Uterus (tissue), 4 donors: ENCODE results near the gene ATP10A. TPM values are rescaled to one million over a fixed set of nuclear protein-coding genes. Genes with fewer than 3 reads are reported as not detected.
"Not testable (repeated sequence)": the region's sequence is repeated elsewhere in the genome, so short reads cannot be mapped to it uniquely, and the experiment has no call there.

Source experiments
- DNase-seq, 2 donors: peaks; one replicate each; pipeline ENCODE4 v3.0.0-alpha.2; 2019 to 2020
- H3K27ac ChIP-seq, 2 donors: fragments of 200-600 bp; sonication (generic); 1 replicate in 1 of 2; 2 replicates in 1 of 2; pipeline ENCODE4 v1.5.1; 2016 to 2018
- H3K27me3 ChIP-seq, 2 donors: fragments of 200-600 bp; sonication (generic); one replicate each; pipeline ENCODE4 v1.5.1; 2018 to 2019; ENCODE audit warnings: control low read depth in 1 of 2
- H3K36me3 ChIP-seq, 2 donors: fragments of 200-600 bp; sonication (generic); one replicate each; pipeline ENCODE4 v1.5.1; 2019; ENCODE audit warnings: control low read depth in 1 of 2
- H3K4me1 ChIP-seq, 2 donors: fragments of 200-600 bp; sonication (generic); one replicate each; pipeline ENCODE4 v1.5.1; 2018 to 2019; ENCODE audit warnings: control low read depth in 1 of 2
- H3K4me3 ChIP-seq, 2 donors: fragments of 200-600 bp; sonication (generic); 1 replicate in 1 of 2; 2 replicates in 1 of 2; pipeline ENCODE4 v1.5.1; 2018 to 2019; ENCODE audit warnings: mild to moderate bottlenecking in 1 of 2
- H3K9me3 ChIP-seq, 2 donors: fragments of 200-600 bp; sonication (generic); one replicate each; pipeline ENCODE4 v1.5.1; 2019; ENCODE audit warnings: control low read depth in 1 of 2
- CTCF ChIP-seq, 4 experiments: fragments of 200-600 bp in 2 of 4; fragments of 450-650 bp in 2 of 4; sonication (generic) in 2 of 4; IDR thresholded peaks; one replicate each; pipeline ENCODE4 v1.5.1; 2016 to 2019; ENCODE audit warnings: antibody characterized with exemption in 4 of 4, mild to moderate bottlenecking in 2 of 4, moderate library complexity in 1 of 4
- POLR2A ChIP-seq, 2 donors: fragments of 450-650 bp; IDR thresholded peaks; one replicate each; pipeline ENCODE4 v1.6.1; 2016; ENCODE audit warnings: antibody characterized with exemption in 2 of 2, mild to moderate bottlenecking in 1 of 2, moderate library complexity in 1 of 2
- intact Hi-C: fragments of 100-400 bp; cut with DNase I; formaldehyde crosslinking; loops from one replicate; pipeline ENCODE4 v1.15.1; 2023; ENCODE audit warnings: low total_unique reads
- total RNA-seq, 4 donors: library from RNA; depleted of rRNA in 3 of 4; stranded (reverse); fragments of >200 nt in 3 of 4; gene quantifications; one replicate each; pipeline versions ENCODE4 v1.1.0 to v1.2.4, GENCODE V29; 2014 to 2023
- donor health status: DM: yes; HTN: yes; CAD: no.

Gene ATP10A
- total RNA-seq, 4 donors from 2014 or later, result 0.29 to 3.8 (median 2.5) TPM

DNA sequence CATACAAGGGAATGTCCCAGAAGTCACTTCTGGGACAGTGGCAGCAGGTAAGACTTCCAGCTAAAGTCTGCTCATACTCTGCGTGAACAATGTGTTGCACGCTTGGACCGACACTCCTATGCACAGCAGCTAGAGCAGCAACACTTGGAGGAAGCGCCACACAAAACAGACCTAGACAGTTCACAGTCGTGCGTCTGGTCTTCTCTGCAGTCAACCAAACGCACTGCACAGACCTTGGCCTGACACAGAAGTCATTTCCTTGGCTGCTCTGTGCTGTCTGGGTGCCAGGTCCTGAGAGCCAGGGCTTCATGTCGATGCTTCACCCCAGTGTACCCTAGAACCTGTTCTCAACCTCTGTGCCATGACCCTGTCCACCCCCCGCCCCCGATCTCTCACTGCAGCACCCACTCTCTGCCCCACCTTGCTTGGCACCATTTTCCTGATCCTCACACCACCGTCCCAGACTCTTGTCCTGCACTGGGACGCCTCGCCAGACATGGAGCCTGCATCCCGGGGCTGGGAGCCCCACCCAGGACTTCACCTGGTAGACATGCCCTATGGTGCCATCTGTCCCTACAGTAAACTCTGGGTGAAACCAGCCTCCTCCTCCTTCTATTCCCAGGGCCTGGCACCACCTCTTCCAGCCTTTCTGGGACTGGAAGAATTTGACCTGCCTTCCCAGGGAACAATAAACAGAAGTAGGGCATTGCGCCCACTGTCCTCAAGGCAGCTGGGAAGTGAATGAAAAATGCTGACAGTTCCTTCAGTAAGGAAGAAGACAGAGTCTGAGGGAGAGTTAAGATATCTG is 3.1 kb downstream of the ATP10A start:
- Histone ChIP-seq H3K9me3 (no peaks in the 10 kb centered on the region), H3K27me3 (no peaks in the 10 kb centered on the region), H3K4me3 (no peak overlapping the region), H3K27ac (no peak overlapping the region), H3K4me1 (peaks cover 0 to 3% of the 10 kb centered on the region in 2 donors), H3K36me3 (no peaks in the 10 kb centered on the region)
- intact Hi-C loops, result no loop called here
- TF ChIP-seq CTCF (IDR thresholded peaks at IDR 0.05), result no peak
- no peak for TF ChIP-seq POLR2A (IDR thresholded peaks at IDR 0.05)
- DNase-seq, result no peak

DNA sequence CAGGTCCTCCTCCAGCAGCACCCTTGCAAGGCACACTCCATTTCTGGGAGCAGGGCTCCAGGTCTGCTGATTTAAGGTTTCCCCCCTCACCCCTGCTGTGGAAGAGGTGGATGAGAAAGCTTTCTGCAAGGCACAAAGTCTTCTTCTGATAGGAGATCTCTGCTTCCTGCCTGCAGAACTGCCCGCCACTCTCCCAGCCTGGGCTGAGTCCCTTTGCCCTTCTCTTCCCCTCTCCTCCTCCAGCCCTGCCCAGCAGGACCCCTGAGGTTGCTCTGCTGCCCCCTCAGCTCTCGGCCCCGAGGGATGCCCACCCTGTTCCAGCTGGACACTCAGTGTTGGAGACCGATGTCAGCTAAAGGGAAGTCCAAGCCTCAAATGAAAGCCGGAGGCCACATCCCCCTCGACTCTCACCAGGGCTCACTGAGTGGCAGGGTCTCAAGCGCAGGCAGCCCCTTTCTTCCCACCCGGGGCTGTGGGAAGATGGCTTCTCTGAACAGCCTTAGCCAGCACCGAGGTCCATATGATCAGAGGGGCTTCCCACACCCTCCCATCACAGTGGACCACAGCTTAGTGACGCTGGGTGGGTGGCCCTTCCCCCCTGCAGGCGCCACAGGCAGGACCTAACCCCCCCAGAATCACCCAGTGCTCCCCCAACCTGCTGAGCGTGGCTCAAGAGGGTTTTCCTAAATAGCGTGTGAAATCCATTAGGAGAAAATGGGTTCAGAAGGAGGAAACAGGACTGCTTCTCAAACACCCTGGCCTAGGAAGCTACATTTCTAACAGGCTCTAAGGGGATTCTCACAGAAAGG is 4.0 kb downstream of the ATP10A start:
- no peaks in the 10 kb centered on the region for H3K9me3 ChIP-seq
- TF ChIP-seq POLR2A (IDR thresholded peaks at IDR 0.05), result no peak
- no peak overlapping the region for H3K4me3 ChIP-seq
- intact Hi-C loops, result no loop called here
- no peak overlapping the region for H3K27ac ChIP-seq
- no peaks in the 10 kb centered on the region for H3K36me3 ChIP-seq
- H3K27me3 ChIP-seq, result no peaks in the 10 kb centered on the region
- H3K4me1 ChIP-seq, result peaks cover 0 to 3% of the 10 kb centered on the region in 2 donors
- no peak for DNase-seq

DNA sequence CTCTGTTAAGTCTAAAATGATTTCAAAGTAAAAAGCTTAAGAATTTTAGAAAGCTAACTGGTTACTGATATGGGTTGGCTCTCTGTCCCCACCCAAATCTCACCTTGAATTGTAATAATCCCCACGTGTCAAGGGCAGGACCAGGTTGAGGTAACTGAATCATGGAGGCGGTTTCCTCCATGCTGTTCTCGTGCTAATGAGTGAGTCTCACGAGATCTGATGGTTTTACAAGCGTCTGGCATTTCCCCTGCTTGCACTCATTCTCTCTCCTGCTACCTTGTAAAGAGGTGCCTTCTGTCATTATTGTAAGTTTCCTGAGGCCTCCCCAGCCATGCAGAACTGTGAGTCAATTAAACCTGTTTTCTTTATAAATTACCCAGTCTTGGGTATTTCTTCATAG is 7.1 kb downstream of the ATP10A start:
- H3K4me3 ChIP-seq, intact Hi-C loops, H3K27ac ChIP-seq, H3K27me3 ChIP-seq, H3K36me3 ChIP-seq, H3K4me1 ChIP-seq, H3K9me3 ChIP-seq, DNase-seq: not testable (repeated sequence)

DNA sequence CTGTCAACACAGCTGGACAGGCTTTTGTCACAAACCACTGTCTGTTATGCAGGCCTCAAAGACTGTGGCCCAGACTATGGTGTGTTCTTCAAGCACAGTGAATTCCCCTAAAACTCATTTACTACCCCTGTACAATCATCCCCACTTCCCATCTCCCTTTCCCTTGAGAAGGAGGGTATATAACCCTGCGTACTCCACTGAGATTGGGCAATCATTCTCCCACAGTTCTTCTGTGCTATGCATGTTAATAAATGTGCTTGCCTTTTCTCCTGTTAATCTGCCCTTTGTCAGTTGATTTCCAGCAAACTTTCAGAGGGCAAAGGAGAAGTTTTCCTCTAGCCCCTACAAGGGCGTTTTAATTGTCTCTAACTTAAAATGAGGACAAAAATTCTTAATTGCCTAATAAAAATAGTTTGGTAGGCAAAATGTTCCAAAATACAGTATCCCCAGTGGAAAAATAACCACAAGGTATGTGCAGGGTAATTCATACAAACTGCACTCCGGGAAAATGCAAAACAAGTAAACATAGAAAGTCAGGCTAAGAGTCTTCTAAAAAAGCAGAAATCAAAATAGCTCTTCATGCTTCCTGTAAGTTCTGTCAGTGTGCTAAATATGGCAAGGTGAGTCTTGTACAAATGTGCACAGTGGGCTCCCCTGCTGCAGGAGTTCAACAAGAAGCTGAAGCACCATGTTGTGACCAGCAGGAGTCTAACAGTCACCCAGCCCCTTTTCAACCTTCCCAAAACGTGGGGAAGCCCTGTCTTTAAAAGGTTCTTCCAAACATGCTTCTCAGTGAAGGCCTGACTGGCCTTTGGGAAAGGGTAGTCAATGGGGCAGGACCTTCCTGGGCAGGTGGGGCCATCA is 10.2 kb downstream of the ATP10A start:
- no peaks in the 10 kb centered on the region for H3K36me3 ChIP-seq
- H3K27ac ChIP-seq, result no peak overlapping the region
- intact Hi-C loops, result no loop called here
- H3K4me3 ChIP-seq, result no peak overlapping the region
- no peaks in the 10 kb centered on the region for H3K27me3 ChIP-seq
- H3K4me1 ChIP-seq, result peaks cover 0 to 5% of the 10 kb centered on the region in 2 donors
- no peak for TF ChIP-seq CTCF (IDR thresholded peaks at IDR 0.05)
- no peak for TF ChIP-seq POLR2A (IDR thresholded peaks at IDR 0.05)
- H3K9me3 ChIP-seq, result no peaks in the 10 kb centered on the region
- DNase-seq, result no peak

GRCh38 chr15:25852027-25852426 is 11.1 kb downstream of the ATP10A start:
- Histone ChIP-seq H3K27me3 (no peaks in the 10 kb centered on the region), H3K27ac (no peak overlapping the region), H3K36me3 (no peaks in the 10 kb centered on the region), H3K9me3 (no peaks in the 10 kb centered on the region), H3K4me1 (peaks cover 0 to 5% of the 10 kb centered on the region in 2 donors), H3K4me3 (no peak overlapping the region)
- no peak for TF ChIP-seq CTCF (IDR thresholded peaks at IDR 0.05)
- no peak for TF ChIP-seq POLR2A (IDR thresholded peaks at IDR 0.05)
- DNase-seq, result no peak
- intact Hi-C loops, result no loop called here
